GM23338 (cell line): ENCODE results near the gene PPP1R9B.

Experiments used
- CREB1 ChIP-seq: fragments of 250-450 bp; sonication (Bioruptor Pico); IDR thresholded peaks from 2 replicates; pipeline ENCODE4 v1.5.0; 2020; ENCODE audit warnings: low read depth, mild to moderate bottlenecking, moderate library complexity
- CTCF ChIP-seq, 2 experiments: fragments of 200-600 bp in 1 of 2; sonication (generic) in 1 of 2; conservative IDR thresholded peaks; 2 replicates each; pipeline versions ENCODE4 v1.5.1 to v1.6.1; 2016 to 2017; ENCODE audit warnings: antibody characterized with exemption in 2 of 2, low read depth in 2 of 2, mild to moderate bottlenecking in 2 of 2, moderate library complexity in 1 of 2
- ETS1 ChIP-seq: IDR thresholded peaks from 2 replicates; pipeline ENCODE4 v1.6.1; 2016; ENCODE audit warnings: antibody characterized with exemption
- EZH2 ChIP-seq: fragments of 200-600 bp; sonication (generic); IDR thresholded peaks from one replicate; pipeline ENCODE4 v1.8.0; 2017; ENCODE audit warnings: antibody characterized with exemption, mild to moderate bottlenecking, low read depth; ENCODE audit not compliant: unreplicated experiment
- EZH2phosphoT487 ChIP-seq: fragments of 200-600 bp; sonication (generic); IDR thresholded peaks from one replicate; pipeline ENCODE4 v1.8.1; 2018; ENCODE audit warnings: antibody characterized with exemption; ENCODE audit not compliant: unreplicated experiment
- JUNB ChIP-seq: IDR thresholded peaks from one replicate; pipeline ENCODE4 v1.6.1; 2016; ENCODE audit warnings: antibody characterized with exemption; ENCODE audit not compliant: unreplicated experiment
- NANOG ChIP-seq: IDR thresholded peaks from 2 replicates; pipeline ENCODE4 v1.6.1; 2016; ENCODE audit warnings: antibody characterized with exemption, borderline replicate concordance
- POLR2AphosphoS5 ChIP-seq: IDR thresholded peaks from 2 replicates; pipeline ENCODE4 v1.6.1; 2016; ENCODE audit warnings: antibody characterized with exemption, low read depth
- REST ChIP-seq: IDR thresholded peaks from one replicate; pipeline ENCODE4 v1.6.1; 2018; ENCODE audit warnings: antibody characterized with exemption; ENCODE audit not compliant: unreplicated experiment
- STAT1 ChIP-seq: IDR thresholded peaks from one replicate; pipeline ENCODE4 v1.6.1; 2016; ENCODE audit warnings: antibody characterized with exemption; ENCODE audit not compliant: unreplicated experiment

GRCh38 chr17:50139185-50139783 is 11.2 kb downstream of the PPP1R9B start:
- TF ChIP-seq EZH2 (no peak), CTCF (conservative IDR thresholded peaks at IDR 0.05; ENCODE audit: low read depth in 2 of 2) (no peak), EZH2phosphoT487 (no peak), POLR2AphosphoS5 (no peak), CREB1 (CRISPR knock-in tag) (no peak), REST (no peak), ETS1 (no peak), STAT1 (no peak), NANOG (no peak), JUNB (no peak)
